HG03575 (cell line): ENCODE measurements around the gene KY.

Experiments used
- ATAC-seq: cut with Tn5 transposase; IDR thresholded peaks from one replicate; pipeline ENCODE4 v1.9.1; 2021; ENCODE audit not compliant: unreplicated experiment, insufficient number of reproducible peaks, low FRiP score; ENCODE audit errors: extremely low read depth

KY gene

DNA sequence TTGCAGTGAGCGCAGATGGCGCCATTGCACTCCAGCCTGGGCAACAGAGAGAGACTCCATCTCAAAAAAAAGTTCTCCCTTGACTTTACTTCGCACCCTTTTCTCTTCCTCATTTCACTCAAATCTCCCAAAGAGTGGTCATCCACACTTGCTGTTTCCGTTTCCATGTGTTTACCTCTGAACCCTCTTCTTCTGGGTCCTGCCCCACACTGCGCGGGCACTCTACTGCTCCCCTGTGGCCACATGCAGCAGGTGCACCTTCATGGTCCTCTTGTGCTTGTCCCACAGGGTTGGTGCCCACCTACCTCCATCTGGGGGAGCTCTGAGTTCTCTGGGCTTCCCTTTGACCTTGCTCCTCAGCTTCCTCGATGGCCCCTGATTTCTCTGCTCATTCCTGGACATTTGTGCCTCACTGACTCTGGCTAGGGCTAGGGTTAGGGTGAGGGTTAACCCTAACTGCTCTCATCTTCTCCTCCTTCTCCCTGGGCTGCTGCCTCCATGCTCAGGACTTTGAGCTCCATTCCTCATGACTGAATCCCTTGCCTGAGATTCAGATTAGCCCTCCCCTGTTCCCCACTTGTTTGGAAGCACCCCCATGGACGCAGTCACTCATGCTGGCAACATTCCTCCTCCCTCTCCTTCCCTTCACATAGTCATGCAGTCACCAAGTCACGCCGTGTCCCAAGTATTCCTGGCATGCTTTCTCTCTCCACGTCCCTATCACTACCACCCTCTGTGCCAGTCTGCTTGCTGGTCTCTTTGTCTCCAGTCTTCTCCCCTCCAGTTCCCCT lies 26.6 kb upstream of the KY start:
- no peak for ATAC-seq

- no peak for ATAC-seq
These were observed 25.0 kb upstream of the KY start for GRCh38 chr3:134675726-134676256.

GRCh38 chr3:134672571-134672970 lies 21.7 kb upstream of the KY start:
- no peak for ATAC-seq

- ATAC-seq = no peak
These were observed 17.1 kb upstream of the KY start for GRCh38 chr3:134667956-134668355.

GRCh38 chr3:134667406-134667805 lies 16.6 kb upstream of the KY start:
- ATAC-seq = no peak

DNA sequence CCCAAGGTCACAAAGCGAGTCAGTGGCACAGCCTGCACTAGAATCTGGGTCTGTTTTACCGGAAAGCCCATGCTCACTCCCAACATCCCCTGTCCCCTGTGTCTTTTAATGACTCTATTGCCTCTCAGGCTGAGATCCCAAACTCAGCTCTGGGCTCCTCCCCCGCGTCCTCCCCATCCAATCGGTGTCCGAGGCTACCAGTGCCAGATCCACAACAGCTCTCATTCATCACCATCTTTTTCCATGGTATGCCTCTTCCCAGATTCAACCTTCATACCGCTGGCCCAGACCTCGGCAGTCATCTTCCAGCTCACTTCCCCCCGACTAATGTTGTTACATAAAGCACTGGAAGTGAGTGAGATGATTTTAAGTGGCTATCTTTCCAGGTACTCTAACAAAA lies 16.1 kb upstream of the KY start:
- ATAC-seq = no peak

- no peak for ATAC-seq
These were observed 15.6 kb upstream of the KY start for GRCh38 chr3:134666466-134666865.

GRCh38 chr3:134666052-134666451 lies 15.2 kb upstream of the KY start:
- no peak for ATAC-seq

DNA sequence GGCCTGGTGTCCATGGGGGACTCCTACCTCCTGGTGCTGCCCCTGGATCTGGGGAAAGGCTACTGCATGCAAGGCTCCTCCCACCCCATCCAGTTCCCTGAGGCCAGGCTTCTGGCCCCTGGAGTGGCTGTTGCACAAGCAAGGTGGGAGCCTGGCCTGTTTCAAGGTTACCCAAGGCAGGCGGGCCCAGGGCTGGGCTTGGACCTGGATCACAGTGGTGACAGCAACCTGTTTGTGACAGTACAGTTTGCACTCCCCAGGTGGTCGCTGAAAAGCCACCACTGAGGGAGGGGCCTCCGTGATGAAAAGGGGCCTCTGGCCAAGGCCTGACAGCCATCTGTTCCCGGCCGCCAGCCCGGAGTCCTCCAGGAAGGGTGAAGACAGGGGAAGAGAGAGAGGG lies 14.4 kb upstream of the KY start:
- no peak for ATAC-seq

DNA sequence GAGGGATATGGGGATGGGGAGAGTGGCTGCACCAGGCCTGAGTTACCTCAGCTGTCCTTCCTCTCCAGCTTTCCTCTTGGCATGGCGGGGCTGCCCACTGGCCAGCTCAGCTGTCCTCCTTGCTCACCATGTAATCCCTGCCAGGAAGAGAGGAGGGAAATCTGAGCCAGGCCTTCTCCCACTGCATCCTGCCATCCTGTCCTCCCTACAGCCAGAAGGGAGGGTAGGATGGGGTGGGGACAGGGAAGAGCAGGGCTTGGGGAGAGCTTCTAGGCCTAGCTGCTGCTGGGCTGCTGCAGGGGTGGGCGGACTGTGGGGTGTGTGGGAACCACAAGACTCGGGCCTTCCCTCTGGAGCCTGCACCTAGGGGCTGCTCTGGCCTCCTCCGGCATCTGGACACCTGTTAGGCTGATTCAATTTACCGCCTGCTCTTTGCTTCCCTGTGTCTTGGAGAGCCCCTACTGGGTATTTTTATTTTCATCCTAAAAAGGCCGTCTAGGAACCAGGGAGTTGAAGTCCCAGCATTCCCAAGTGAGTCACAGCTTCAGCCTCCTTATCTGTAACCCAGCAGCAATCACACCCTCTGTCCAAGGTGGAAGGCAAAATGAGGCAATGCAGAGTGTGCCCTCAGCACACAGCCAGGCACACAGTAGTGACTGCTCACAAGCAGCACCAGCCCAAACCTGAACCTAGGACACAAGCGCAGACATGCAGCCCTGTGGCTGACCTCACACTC lies 13.1 kb upstream of the KY start:
- ATAC-seq = no peak

- no peak for ATAC-seq
These were observed 9.2 kb upstream of the KY start for GRCh38 chr3:134660046-134660441.

- ATAC-seq = no peak
These were observed 8.7 kb upstream of the KY start for GRCh38 chr3:134659391-134660045.

- no peak for ATAC-seq
These were observed 7.7 kb upstream of the KY start for GRCh38 chr3:134658555-134658954.

- no peak for ATAC-seq
These were observed 5.5 kb upstream of the KY start for GRCh38 chr3:134656211-134656800.

DNA sequence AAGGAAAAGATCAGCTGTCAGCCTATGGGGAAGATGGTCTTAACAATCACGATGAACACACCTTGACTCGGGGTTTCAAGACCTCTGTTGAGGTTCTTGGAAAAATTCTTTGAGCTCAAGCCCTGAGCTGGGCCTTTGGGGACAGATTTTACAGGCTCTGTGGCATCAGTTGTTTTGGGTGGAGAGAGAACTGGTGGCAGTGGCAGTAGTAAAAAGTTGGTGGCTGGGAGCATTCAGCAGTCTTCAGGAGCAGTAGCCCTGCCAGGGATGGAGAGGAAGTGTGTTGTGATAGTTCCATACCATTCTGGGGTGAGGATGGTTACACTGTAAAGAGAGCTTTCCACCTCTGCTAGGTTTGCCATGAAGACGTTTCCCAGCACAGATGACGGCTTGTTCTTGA lies 4.9 kb upstream of the KY start:
- ATAC-seq = no peak

DNA sequence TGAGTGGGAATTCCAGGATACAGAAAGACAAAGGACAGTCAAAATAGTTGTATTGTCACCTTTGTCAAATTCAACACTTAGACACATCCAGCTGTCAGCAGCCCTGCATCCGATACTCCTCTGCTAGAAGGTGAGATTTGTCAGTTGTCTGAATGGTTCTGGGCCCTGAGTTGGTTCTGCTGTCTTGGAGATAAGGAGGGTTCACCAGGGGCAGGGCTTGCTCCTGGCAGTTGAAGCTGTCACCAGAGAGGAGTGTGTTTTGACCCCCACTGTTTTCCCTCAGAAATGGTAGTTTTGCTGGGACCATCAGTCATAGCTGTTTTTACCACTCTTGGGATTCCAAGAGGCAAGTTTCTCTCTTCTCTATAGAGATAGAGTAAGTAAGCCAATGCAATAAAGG lies 3.2 kb upstream of the KY start:
- ATAC-seq = no peak

DNA sequence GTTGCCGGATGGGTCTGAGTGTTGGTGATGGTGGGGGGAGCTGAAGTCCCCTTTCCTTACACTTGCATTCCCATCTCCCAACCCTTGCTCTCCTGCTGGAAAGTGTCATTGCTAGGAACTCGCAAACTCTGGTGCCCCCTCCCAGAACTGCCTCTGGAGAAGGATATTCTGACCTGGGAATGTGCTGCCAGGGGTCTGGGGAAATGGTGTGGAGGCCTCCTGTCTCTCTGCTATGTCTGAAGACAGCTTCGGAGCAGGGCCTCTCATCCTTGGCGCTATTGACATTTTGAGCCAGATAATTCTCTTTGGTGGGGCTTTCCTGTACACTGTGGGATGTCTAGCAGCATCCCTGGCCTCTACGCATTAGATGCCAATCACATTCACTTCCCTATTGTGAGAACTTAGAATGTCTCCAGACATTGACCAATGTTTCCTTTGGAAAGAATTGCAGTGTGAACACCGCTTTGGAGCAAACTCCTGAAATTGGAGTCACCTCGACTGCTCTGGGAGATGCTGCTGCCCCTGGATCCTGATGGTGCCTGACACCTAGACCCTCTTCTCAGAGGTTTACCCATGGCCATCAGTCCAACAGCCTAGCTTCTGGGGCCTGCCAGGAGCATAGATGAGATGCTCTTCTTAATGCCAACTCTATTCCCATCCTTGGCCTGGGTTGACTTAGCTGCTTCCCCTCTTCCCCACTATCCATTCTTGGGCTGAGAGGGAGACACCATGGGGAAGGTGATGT lies 2.2 kb upstream of the KY start:
- no peak for ATAC-seq

- ATAC-seq = no peak
These were observed 1.6 kb upstream of the KY start for GRCh38 chr3:134652409-134652831.
